NCI-H446 (cell line): ENCODE measurements around the gene LRRC15.

Experiments
- DNase-seq, 2 experiments: peaks; one replicate each; lab custom pipeline; 2025; lab: John Stamatoyannopoulos, UW

The LRRC15 gene

GRCh38 chr3:194369522-194370279, at the start of gene LRRC15:
LRRC15 (minus strand) TSS chr3:194369743; CDS start chr3:194361043, 8,700 bp downstream.
- DNase-seq: no peak

- DNase-seq: no peak
Measured at GRCh38 chr3:194418671-194419070, 49.1 kb upstream of the LRRC15 start.

DNA sequence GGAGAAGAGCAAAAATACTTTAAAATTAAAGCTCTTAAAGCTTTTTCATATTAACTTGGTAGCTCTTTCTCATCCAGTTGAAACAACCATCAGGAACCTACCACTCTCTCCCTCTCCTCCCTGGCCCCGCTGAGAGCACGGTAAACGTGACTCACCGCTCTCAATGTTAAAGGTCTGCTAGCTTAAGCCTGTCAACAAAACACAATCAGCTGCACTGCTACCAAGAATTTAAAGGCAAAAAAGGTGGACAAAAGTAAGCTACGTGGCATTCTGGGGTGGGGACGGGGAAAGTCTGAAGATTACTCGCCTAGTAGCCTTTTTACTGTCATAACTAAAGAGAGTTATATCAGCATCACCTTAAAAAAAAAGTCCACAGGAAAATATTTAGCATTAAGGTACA, 37.9 kb upstream of the LRRC15 start:
- no peak for DNase-seq

DNA sequence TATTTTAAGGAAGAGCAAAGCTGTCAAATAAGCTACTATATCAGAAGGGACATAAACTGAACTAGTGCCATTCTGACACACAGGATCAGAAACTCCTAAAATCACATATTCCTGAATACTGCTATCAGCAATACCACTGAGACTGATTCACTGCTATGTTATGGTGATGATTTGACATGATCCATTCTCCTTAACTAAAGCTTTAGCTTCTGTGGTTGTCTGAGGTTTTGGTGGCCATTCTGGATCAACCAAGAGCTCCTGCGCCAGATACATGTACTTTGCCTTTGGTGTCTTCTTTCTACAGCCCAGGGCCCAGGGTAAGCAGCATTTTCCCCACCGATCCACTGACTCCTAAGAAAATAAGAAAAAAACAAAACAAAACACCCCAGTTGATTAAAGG, 36.2 kb upstream of the LRRC15 start:
- DNase-seq: no peak

GRCh38 chr3:194404365-194405140, 35.0 kb upstream of the LRRC15 start:
- DNase-seq: peak; percentile 8 to 76

DNA sequence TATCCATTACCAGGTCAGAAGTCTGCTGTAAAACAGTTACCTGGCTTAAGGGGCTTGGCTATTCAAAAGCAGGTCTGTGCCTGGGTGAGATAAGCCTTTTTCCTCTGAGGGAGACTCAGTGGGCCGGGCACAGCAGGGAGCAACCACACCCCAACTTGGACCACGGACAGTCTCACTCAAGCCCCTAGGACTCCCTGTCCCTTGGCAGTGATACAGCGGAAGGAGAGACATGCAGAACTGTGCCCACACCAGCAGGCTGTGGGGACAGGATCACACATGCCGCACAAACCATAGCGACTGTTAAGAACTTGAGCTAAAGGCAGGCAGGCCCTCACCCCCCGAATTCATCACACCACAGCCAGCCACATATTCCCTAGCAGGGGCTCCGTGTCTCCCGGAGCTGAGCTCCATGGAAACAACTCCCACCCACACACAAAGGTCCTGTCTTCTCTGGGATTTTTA, 32.4 kb upstream of the LRRC15 start:
- no peak for DNase-seq

DNA sequence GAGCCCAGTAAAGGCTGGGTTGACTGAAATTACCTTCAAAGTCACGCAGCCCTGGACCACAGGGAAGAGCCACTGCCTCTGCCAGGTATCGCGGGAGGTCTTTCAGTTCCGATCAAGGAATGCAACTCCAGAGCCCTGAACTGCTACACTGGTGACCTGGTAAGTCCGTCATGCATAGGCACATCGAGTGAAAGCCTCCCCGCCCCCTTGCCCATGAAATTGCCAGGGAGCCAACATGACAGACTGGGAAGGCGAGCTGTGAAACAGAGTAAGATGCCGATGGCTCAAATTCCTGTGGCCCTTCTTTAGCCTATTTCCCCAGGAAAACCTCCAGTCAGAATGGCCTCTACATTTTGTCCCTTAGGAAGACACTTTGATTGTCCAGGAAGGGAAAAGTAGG, 31.8 kb upstream of the LRRC15 start:
- DNase-seq: no peak

DNA sequence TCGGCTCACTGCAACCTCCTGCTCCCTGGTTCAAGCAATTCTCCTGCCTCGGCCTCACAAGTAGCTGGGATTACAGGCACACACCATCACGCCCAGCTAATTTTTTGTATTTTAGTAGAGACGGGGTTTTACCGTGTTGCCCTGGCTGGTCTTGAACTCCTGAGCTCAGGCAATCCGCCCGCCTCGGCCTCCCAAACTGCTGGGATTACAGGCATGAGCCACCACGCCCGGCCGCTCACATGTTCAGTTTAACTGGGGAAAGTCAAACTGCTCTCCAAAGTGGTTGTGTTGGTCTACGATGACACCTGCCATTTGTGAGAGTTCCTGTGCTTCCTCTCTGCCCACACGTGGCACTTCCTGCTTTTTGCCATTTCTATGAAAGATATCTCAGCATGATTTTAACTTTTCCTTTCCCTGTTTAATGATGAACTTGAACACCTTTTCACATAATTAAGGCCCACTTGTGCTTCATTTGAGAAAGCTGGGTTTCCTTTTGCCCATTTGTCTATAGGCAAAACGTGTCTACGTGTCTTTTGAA, 30.4 kb upstream of the LRRC15 start:
- no peak for DNase-seq

DNA sequence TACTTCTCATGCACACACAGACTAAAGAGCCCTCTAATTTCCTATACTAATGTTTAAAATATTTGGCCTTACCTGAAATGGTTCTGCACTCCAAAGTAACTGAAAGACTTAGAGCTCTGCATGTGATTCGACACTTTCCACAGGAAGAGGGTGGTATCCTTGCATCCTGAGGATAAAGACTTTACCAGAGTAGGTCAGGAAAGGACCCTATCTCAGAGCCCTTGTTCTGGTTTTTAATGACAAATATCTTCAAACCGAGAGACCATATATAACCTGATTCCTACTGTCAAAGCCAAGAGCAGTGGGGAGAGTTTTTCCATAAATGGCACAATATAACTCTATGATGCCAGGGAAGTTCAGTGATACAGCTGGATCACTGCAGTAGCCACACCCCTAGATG, 29.6 kb upstream of the LRRC15 start, which contains the start of gene GP5:
Gene GP5 (minus strand): TSS at position 101 of the 400 bp plus-strand sequence. CDS start 984 bp downstream, outside the sequence.
- no peak for DNase-seq

DNA sequence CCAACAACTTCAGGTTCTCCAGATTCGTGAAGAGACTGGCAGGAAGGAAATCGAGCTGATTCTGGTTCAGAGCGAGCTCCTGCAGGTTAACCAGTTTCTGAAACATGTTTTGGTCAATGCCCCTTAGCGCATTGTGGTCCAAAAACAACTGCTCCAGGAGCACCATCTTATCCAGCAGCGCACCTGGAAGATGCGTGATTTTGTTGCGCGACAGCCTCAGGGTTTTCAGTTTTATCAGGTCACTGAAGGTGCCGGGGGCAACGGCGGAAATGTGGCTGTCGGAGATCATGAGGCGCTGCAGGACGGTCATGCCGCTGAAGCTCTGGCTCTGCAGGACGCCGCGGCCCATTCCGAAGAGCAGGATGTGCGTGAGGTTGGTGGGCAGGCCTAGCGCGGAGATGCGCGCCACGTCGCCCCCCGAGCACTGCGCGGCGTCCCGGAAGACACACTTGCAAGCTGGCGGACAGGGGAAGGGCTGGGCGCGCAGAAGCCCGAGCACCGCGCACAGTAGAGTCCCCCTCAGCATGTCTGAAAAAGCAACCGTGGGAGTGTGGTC, 28.3 kb upstream of the LRRC15 start:
- no peak for DNase-seq

- no peak for DNase-seq
Measured at GRCh38 chr3:194396859-194397756, 27.6 kb upstream of the LRRC15 start.

DNA sequence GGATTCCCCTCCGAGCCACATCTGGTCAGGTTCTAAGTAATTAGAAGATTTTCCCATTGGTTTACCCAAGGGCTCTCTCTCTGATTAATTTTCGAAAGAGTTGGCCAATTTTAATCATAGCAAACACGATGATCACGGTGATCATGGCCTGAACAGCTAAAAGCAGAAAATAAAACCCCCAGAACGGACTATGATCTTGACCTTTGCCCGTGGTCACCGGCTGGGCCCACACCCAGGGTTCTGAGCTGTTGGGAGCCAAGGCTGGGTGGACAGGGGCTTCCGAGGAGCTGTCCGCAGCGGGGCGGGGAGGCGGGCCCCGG, 27.0 kb upstream of the LRRC15 start:
- DNase-seq: no peak

DNA sequence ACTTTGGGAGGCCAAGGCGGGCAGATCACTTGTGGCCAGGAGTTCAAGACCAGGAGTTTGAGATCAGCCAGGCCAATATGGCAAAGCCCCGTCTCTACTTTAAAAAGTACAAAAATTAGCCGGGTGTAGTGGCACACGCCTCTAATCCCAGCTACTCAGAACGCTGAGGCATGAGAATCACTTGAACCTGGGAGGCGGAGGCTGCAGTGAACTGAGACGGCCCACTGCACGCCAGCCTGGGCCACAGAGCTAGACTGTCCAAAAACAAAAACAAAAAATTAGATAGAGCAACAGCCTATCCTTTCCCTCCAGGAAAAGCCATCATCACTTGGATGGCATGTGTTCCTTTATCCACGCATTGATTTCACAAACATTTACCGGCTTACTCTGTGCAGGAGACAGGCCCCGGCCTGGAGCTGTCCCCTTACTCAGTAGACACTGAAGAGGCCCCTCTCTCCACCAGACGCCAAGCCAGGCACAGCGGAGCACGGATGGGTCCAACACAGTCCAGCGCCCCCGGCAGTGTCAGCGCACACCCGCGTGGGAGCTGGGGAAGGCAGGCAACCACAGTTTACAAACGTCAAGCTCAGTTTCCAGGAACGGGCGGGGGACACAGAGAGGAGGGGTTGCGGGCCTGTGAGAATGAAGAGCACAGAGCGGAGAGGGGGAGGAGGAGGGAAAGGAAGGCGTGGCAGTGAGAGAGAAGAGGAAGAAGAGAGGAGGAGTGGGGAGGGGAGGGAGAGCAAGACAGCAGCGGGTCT, 26.4 kb upstream of the LRRC15 start:
- DNase-seq: no peak

- DNase-seq: peak in 1 of 2 experiments; percentile 12
Measured at GRCh38 chr3:194395212-194395611, 25.7 kb upstream of the LRRC15 start.

GRCh38 chr3:194392576-194392975, 23.0 kb upstream of the LRRC15 start:
- no peak for DNase-seq

- DNase-seq: no peak
Measured at GRCh38 chr3:194390835-194391234, 21.3 kb upstream of the LRRC15 start.

DNA sequence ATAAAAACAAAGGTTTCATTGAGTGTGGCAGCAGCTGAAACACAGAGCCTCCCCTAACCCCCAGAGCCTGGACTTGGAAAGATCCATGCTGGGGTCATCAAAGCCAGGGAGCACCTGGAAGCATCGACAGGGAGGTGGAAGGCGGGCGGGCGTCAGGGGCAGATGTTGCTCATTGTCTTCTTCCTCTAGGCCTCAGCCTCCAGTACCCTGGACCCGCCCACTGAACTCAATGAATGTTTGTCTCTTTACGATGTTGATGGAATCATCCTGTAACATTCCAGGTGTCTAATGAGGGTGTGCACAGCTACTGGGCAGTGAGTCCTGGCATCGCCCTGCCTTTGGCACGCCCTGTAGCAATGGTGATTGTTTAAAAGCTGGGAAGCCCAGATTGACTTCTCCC, 19.7 kb upstream of the LRRC15 start:
- DNase-seq: no peak

GRCh38 chr3:194387926-194388418, 18.4 kb upstream of the LRRC15 start:
- no peak for DNase-seq

DNA sequence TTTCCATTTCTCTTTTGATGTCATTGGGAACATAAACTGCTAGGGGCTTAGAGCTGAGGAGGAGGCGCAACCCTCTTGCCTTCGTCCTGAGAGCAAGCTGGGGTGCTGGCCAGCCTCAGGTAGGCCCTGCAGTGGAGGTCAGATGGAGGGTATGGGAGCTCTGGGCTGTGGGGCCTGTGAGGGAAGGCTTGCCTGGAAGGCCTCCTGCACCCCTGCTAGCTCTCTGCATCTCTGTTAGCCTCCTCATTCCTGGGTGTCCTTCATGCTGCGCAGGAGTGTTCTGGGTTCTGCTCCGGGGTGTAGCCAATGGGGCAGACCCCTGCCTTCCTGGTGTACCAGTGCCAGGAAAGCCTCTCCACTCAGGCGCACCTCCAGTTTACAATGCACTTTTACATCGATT, 17.7 kb upstream of the LRRC15 start:
- no peak for DNase-seq

DNA sequence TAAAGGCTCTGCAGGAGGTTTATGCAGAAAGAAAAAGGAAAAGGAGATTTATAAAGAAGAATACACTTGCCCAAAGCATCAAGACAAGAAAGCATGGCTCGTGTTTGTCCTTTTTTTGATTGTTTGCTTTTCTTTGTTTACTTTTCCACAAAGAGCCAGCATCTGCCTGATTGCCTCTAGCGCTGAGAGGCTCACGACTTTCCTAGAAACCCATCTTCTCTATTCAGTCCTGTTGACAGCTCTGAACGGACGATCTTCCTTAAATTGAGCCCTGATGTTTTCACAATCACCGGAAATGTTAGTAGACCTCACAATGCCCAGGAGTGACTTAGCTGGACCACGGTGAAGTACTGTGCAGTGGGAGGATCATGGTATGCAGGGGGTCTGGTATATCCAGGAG, 17.1 kb upstream of the LRRC15 start:
- DNase-seq: no peak

DNA sequence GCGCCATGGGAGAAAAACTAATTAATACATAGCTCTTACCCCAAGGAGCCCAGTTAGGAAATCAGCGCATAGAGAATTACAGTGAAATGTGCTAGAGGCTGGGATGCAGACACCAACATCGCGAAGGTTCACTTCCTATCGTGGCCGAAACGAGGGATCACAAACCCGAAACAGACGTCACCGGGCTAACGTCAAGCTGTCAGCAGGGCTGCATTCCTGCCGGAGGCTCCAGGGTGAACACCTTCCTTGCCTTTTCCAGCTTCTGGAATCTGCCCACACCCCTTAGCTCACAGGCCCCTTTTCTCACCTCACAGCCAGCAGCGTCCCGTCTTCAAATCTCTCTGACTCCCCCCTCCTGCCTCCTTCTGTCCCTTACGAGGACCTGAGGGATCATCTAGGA, 16.5 kb upstream of the LRRC15 start:
- no peak for DNase-seq
